ENCODE data around the gene MIX23.

GRCh38 chr3:122362026-122362425 is 21.0 kb downstream of the MIX23 start:
- TF ChIP-seq, protein P1, sequence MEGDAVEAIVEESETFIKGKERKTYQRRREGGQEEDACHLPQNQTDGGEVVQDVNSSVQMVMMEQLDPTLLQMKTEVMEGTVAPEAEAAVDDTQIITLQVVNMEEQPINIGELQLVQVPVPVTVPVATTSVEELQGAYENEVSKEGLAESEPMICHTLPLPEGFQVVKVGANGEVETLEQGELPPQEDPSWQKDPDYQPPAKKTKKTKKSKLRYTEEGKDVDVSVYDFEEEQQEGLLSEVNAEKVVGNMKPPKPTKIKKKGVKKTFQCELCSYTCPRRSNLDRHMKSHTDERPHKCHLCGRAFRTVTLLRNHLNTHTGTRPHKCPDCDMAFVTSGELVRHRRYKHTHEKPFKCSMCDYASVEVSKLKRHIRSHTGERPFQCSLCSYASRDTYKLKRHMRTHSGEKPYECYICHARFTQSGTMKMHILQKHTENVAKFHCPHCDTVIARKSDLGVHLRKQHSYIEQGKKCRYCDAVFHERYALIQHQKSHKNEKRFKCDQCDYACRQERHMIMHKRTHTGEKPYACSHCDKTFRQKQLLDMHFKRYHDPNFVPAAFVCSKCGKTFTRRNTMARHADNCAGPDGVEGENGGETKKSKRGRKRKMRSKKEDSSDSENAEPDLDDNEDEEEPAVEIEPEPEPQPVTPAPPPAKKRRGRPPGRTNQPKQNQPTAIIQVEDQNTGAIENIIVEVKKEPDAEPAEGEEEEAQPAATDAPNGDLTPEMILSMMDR (conservative IDR thresholded peaks at IDR 0.05; ENCODE audit: low read depth, low read length): no peak
- no peak for TF ChIP-seq EZH2 (IDR thresholded peaks at IDR 0.05; ENCODE audit: borderline replicate concordance, low read depth, low read length, poor library complexity, severe bottlenecking)
